NCI-H226 (cell line): ENCODE data around the gene HMSD.

Experiments
- DNase-seq: peaks from one replicate; pipeline ENCODE4 v3.0.0-alpha.2; 2015

The HMSD gene

GRCh38 chr18:63997041-63997440 lies 47.9 kb downstream of the HMSD start:
- DNase-seq: no peak

- no peak for DNase-seq
Measured at GRCh38 chr18:63997606-63998005, 48.5 kb downstream of the HMSD start.

- no peak for DNase-seq
Measured at GRCh38 chr18:63999871-64000270, 50.8 kb downstream of the HMSD start.

- no peak for DNase-seq
Measured at GRCh38 chr18:64002581-64002980, 53.5 kb downstream of the HMSD start.

GRCh38 chr18:64009305-64009704 lies 60.2 kb downstream of the HMSD start:
- no peak for DNase-seq
